Hepatocyte (in vitro differentiated cells): ENCODE results near the gene SLX9. TPM values are rescaled to one million over a fixed set of nuclear protein-coding genes. Genes with fewer than 3 reads are reported as not detected.

ENCODE experiments used
- DNase-seq: peaks from one replicate; pipeline ENCODE4 v3.0.0-alpha.2; 2016; ENCODE audit warnings: low spot score
- H2AFZ ChIP-seq: fragments of 200-600 bp; sonication (generic); 2 replicates; pipeline ENCODE4 v1.6.0; 2016; ENCODE audit warnings: antibody characterized with exemption, mild to moderate bottlenecking
- H3K27ac ChIP-seq: fragments of 200-600 bp; sonication (generic); 2 replicates; pipeline ENCODE4 v1.5.1; 2016; ENCODE audit warnings: mild to moderate bottlenecking
- H3K27me3 ChIP-seq: fragments of 200-600 bp; sonication (generic); 2 replicates; pipeline ENCODE4 v1.6.1; 2016
- H3K36me3 ChIP-seq: fragments of 200-600 bp; sonication (generic); replicated peaks from 2 replicates; pipeline ENCODE4 v1.5.1; 2016; ENCODE audit warnings: low read depth; ENCODE audit not compliant: insufficient read depth
- H3K4me1 ChIP-seq: fragments of 200-600 bp; sonication (generic); 2 replicates; pipeline ENCODE4 v1.5.1; 2016; ENCODE audit warnings: mild to moderate bottlenecking, moderate library complexity; ENCODE audit not compliant: insufficient read depth
- H3K4me2 ChIP-seq: fragments of 200-600 bp; sonication (generic); 2 replicates; pipeline ENCODE4 v1.6.0; 2016
- H3K4me3 ChIP-seq: fragments of 200-600 bp; sonication (generic); 2 replicates; pipeline ENCODE4 v1.5.1; 2016; ENCODE audit warnings: mild to moderate bottlenecking
- H3K79me2 ChIP-seq: fragments of 200-600 bp; sonication (generic); 2 replicates; pipeline ENCODE4 v1.6.0; 2017; ENCODE audit warnings: mild to moderate bottlenecking
- H3K9me2 ChIP-seq: fragments of 200-600 bp; sonication (generic); replicated peaks from 2 replicates; pipeline ENCODE4 v1.6.0; 2017; ENCODE audit warnings: mild to moderate bottlenecking; ENCODE audit not compliant: insufficient read depth
- H3K9me3 ChIP-seq: fragments of 200-600 bp; sonication (generic); 2 replicates; pipeline ENCODE4 v1.5.1; 2016; ENCODE audit warnings: low read depth, mild to moderate bottlenecking
- H4K20me1 ChIP-seq: fragments of 200-600 bp; sonication (generic); 2 replicates; pipeline ENCODE4 v1.6.0; 2016; ENCODE audit warnings: mild to moderate bottlenecking; ENCODE audit not compliant: insufficient read depth, poor library complexity, severe bottlenecking
- CTCF ChIP-seq: fragments of 200-600 bp; sonication (generic); IDR thresholded peaks from 2 replicates; pipeline ENCODE4 v1.5.1; 2016; ENCODE audit warnings: antibody characterized with exemption, mild to moderate bottlenecking; ENCODE audit not compliant: poor library complexity
- EZH2 ChIP-seq: fragments of 200-600 bp; sonication (generic); IDR thresholded peaks from 2 replicates; pipeline ENCODE4 v1.6.1; 2016; ENCODE audit warnings: antibody characterized with exemption, mild to moderate bottlenecking, borderline replicate concordance
- EZH2phosphoT487 ChIP-seq: fragments of 200-600 bp; sonication (generic); IDR thresholded peaks from one replicate; pipeline ENCODE4 v1.6.1; 2018; ENCODE audit warnings: antibody characterized with exemption, mild to moderate bottlenecking, low read depth, moderate library complexity; ENCODE audit not compliant: unreplicated experiment, severe bottlenecking
- WGBS: methylation state at CpG from one replicate; pipeline ENCODE4 v1.1.6; 2016; ENCODE audit warnings: low lambda C conversion rate; ENCODE audit errors: missing lambda C conversion rate; 5-methylcytosine and 5-hydroxymethylcytosine counted together
- polyA plus RNA-seq: library from polyadenylated mRNA; unstranded; fragments of >200 nt; fragmentation: Nextera tagmentation; extraction: Ambion mirVana; gene quantifications from 2 replicates; pipeline ENCODE4 v1.2.1, GENCODE V29; 2016
- total RNA-seq: library from RNA; depleted of rRNA; stranded (reverse); fragments of >200 nt; gene quantifications from 2 replicates; pipeline ENCODE4 v1.2.3, GENCODE V29; 2014

Gene SLX9
- total and polyA plus RNA-seq, 2 experiments from 2014 or later, result 16.3 to 33.2 TPM

DNA sequence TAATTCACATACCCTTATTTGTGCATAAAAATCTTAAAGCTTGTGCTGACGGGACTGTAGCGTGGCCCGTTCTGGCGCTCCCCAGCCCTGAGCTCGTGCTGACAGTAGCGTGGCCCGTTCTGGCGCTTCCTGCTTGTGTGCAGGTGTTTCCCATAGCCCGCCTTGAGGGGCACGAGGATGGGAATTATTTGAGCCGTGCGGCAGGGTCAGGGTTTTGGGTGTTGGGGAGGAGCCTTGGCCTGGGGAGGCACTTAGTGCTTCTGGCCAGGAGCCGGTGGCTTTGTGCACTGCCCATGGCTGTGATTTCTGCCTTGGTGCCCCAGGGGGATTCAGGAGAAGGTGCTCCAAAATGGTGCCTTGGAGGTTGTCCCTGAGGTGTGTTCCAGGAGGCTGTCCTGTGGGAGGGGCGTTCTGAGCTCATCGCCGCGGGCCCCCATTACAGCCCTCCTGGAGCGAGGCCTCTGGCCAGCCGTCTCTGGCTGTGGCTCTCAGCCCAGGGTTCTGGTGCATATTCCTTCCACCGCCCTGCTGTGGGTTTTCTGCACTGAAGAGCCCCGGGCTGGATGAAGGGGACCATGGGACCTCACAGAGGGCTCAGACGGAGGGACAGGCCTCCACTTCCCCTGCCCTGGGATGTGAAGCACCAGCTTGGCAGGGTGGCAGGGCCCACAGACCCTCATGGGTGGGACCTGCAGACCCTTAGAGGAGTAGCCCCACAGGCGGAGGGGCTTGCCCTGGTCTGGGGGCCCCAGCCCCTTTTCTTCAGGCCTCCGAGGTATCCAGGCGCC is 6.6 kb downstream of the SLX9 start:
- Histone ChIP-seq H3K4me3 (no peak overlapping the region), H3K9me2 (no peaks in the 10 kb centered on the region), H3K27ac (no peak overlapping the region), H3K36me3 (no peaks in the 10 kb centered on the region), H3K4me2 (no peak overlapping the region), H4K20me1 (peaks cover 12% of the 10 kb centered on the region), H3K4me1 (peaks cover 7% of the 10 kb centered on the region), H3K27me3 (no peaks in the 10 kb centered on the region), H2AFZ (no peak overlapping the region), H3K79me2 (peaks cover 53% of the 10 kb centered on the region), H3K9me3 (no peaks in the 10 kb centered on the region)
- no peak for DNase-seq
- TF ChIP-seq EZH2phosphoT487 (no peak), EZH2 (no peak), CTCF (no peak)
- WGBS, result 93% methylated on average over 25 of the region's 25 CpGs

DNA sequence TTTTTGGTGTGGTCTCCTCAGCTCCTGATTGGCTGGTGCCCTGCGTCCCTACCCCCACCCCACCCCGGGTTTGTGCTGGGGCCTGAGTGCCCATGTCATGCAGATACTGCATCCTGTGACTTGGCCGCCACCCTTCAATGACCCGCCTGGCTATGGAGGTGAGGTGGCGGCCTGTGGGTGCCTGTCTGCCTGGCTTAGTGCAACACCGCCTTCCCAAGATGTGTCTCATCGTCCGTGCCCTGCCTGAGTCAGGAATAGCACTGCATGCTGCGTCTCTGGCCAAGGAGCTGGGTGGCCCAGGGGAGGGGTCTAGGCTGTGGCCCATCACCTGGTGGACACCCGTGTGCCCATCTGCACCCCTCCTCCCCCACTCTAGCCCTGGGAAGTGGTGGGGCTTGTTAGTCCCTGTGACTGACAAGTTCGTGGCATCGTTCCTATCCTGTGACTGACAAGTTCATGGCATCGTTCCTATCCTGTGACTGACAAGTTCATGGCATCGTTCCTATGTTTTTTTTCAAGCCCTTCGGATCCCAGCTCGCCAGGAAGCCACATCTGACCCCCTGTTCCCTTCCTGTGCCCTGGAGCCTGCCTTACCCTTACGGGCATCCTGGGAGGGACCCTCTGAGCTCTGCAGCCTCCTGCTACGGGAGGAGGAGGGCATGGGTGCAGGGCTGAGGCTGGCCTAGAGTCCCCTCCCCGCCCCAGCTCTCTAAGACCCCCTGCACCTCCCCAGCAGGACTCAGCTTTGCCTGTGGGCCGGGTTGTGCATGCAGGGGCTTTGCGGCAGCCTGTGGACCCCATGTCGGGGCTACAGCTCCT is 7.5 kb downstream of the SLX9 start:
- TF ChIP-seq CTCF (no peak), EZH2 (no peak), EZH2phosphoT487 (no peak)
- Histone ChIP-seq H3K9me2 (no peaks in the 10 kb centered on the region), H3K4me3 (no peak overlapping the region), H3K4me2 (no peak overlapping the region), H3K27me3 (no peaks in the 10 kb centered on the region), H3K27ac (no peak overlapping the region), H2AFZ (no peak overlapping the region), H3K36me3 (no peaks in the 10 kb centered on the region), H3K4me1 (peaks cover 4% of the 10 kb centered on the region), H3K79me2 (peaks cover 47% of the 10 kb centered on the region), H4K20me1 (peaks cover 10% of the 10 kb centered on the region), H3K9me3 (no peaks in the 10 kb centered on the region)
- no peak for DNase-seq
- WGBS, result 93% methylated on average over 22 of the region's 22 CpGs

- DNase-seq, result no peak
- no peaks in the 10 kb centered on the region for H3K36me3 ChIP-seq
- peaks cover 4% of the 10 kb centered on the region for H3K4me1 ChIP-seq
- peaks cover 10% of the 10 kb centered on the region for H4K20me1 ChIP-seq
- no peak overlapping the region for H3K27ac ChIP-seq
- no peak overlapping the region for H3K4me3 ChIP-seq
- no peak overlapping the region for H2AFZ ChIP-seq
- 97% methylated on average over 32 of the region's 33 CpGs for WGBS
- no peak for TF ChIP-seq CTCF
- TF ChIP-seq EZH2, result no peak
- no peak for TF ChIP-seq EZH2phosphoT487
- no peaks in the 10 kb centered on the region for H3K9me2 ChIP-seq
- no peak overlapping the region for H3K4me2 ChIP-seq
- no peaks in the 10 kb centered on the region for H3K27me3 ChIP-seq
- H3K79me2 ChIP-seq, result peaks cover 47% of the 10 kb centered on the region
- H3K9me3 ChIP-seq, result no peaks in the 10 kb centered on the region
Observed at GRCh38 chr21:44947930-44948331, 8.1 kb downstream of the SLX9 start.
